Trophoblast cell (in vitro differentiated cells and primary cell): Measurements from ENCODE around the gene BRD1.

Experiments
- DNase-seq, 2 donors: peaks; one replicate each; pipeline ENCODE4 v3.0.0-alpha.2; 2016
- H2AFZ ChIP-seq: 2 replicates; pipeline ENCODE4 v1.6.1; 2013; ENCODE audit warnings: low read length, moderate library complexity, mild to moderate bottlenecking; ENCODE audit not compliant: insufficient read depth, poor library complexity
- H2AK5ac ChIP-seq: 2 replicates; pipeline ENCODE4 v1.6.1; 2013; ENCODE audit warnings: mild to moderate bottlenecking, low read length
- H2BK120ac ChIP-seq: 2 replicates; pipeline ENCODE4 v1.6.1; 2013; ENCODE audit warnings: low read length, mild to moderate bottlenecking, moderate library complexity; ENCODE audit not compliant: insufficient read depth, poor library complexity
- H2BK12ac ChIP-seq: 2 replicates; pipeline ENCODE4 v1.6.1; 2013; ENCODE audit warnings: mild to moderate bottlenecking, low read length, moderate library complexity
- H2BK5ac ChIP-seq: 2 replicates; pipeline ENCODE4 v1.6.1; 2013; ENCODE audit warnings: low read length, low read depth, moderate library complexity, mild to moderate bottlenecking; ENCODE audit not compliant: poor library complexity
- H3K14ac ChIP-seq: 2 replicates; pipeline ENCODE4 v1.6.1; 2013; ENCODE audit warnings: mild to moderate bottlenecking, low read length
- H3K18ac ChIP-seq: 2 replicates; pipeline ENCODE4 v1.6.1; 2013; ENCODE audit warnings: mild to moderate bottlenecking, low read length
- H3K23ac ChIP-seq: 2 replicates; pipeline ENCODE4 v1.6.1; 2013; ENCODE audit warnings: low read length
- H3K27ac ChIP-seq: 2 replicates; pipeline ENCODE4 v1.5.1; 2013; ENCODE audit warnings: low read depth, mild to moderate bottlenecking, inconsistent platforms, low read length, moderate library complexity
- H3K27me3 ChIP-seq: 2 replicates; pipeline ENCODE4 v1.6.1; 2013; ENCODE audit warnings: inconsistent platforms, mild to moderate bottlenecking, low read length, moderate library complexity; ENCODE audit not compliant: insufficient read depth
- H3K36me3 ChIP-seq, 2 experiments: 1 replicate in 1 of 2; 2 replicates in 1 of 2; pipeline ENCODE4 v1.6.1; 2013; ENCODE audit warnings: low read length in 2 of 2, mild to moderate bottlenecking in 2 of 2, moderate library complexity in 1 of 2; ENCODE audit not compliant: insufficient read depth in 2 of 2, control insufficient read depth in 1 of 2
- H3K4ac ChIP-seq: 2 replicates; pipeline ENCODE4 v1.6.1; 2013; ENCODE audit warnings: low read depth, mild to moderate bottlenecking, low read length, moderate library complexity
- H3K4me1 ChIP-seq, 2 experiments: 1 replicate in 1 of 2; 2 replicates in 1 of 2; pipeline ENCODE4 v1.6.1; 2013; ENCODE audit warnings: low read length in 2 of 2, mild to moderate bottlenecking in 2 of 2, moderate library complexity in 1 of 2; ENCODE audit not compliant: insufficient read depth in 2 of 2, control insufficient read depth in 1 of 2
- H3K4me2 ChIP-seq: 2 replicates; pipeline ENCODE4 v1.6.1; 2013; ENCODE audit warnings: inconsistent platforms, mild to moderate bottlenecking, low read length, moderate library complexity
- H3K4me3 ChIP-seq: 2 replicates; pipeline ENCODE4 v1.5.1; 2013; ENCODE audit warnings: mild to moderate bottlenecking, low read depth, low read length, inconsistent platforms
- H3K79me1 ChIP-seq: one replicate; pipeline ENCODE4 v1.6.1; 2013; ENCODE audit warnings: low read length
- H3K79me2 ChIP-seq: 2 replicates; pipeline ENCODE4 v1.6.1; 2013; ENCODE audit warnings: low read length, mild to moderate bottlenecking; ENCODE audit not compliant: control insufficient read depth, insufficient read depth, poor library complexity
- H3K9ac ChIP-seq: 2 replicates; pipeline ENCODE4 v1.6.1; 2013; ENCODE audit warnings: mild to moderate bottlenecking, low read length
- H3K9me3 ChIP-seq: 2 replicates; pipeline ENCODE4 v1.6.1; 2013; ENCODE audit warnings: low read depth, mild to moderate bottlenecking, control low read depth, inconsistent platforms, low read length; ENCODE audit not compliant: insufficient read depth
- H4K12ac ChIP-seq: 2 replicates; pipeline ENCODE4 v1.6.1; 2013; ENCODE audit warnings: low read depth, mild to moderate bottlenecking, low read length, moderate library complexity
- H4K8ac ChIP-seq: 2 replicates; pipeline ENCODE4 v1.6.1; 2013; ENCODE audit warnings: low read depth, mild to moderate bottlenecking, low read length, moderate library complexity
- H4K91ac ChIP-seq: one replicate; pipeline ENCODE4 v1.6.1; 2013; ENCODE audit warnings: low read depth, mild to moderate bottlenecking, low read length, moderate library complexity
- WGBS: extraction: QIAGEN DNeasy Blood & Tissue Kit; methylation state at CpG from one replicate; pipeline ENCODE4 v1.1.7; 2013; ENCODE audit warnings: missing lambda C conversion rate; ENCODE audit not compliant: insufficient read length, insufficient coverage; ENCODE audit errors: extremely low coverage; 5-methylcytosine and 5-hydroxymethylcytosine counted together

The BRD1 gene

DNA sequence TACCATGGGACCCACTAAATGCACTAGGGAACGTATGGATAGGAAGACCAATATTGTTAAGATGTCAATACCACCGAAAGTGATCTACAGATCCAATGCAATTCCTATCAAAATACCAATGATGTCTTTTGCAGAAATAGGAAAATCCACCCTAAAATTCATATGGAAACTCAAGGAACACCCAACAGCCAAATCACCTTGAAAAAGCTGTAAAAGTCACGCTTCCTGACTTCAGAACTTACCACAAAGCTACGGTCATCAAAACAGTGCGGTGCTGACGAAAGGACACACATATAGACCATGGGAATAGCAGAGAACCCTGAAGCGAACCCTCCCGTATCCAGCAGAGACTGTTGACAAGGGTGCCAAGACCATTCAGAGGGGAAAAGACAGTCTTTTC lies 20.5 kb downstream of the BRD1 start:
- H3K4me2 ChIP-seq = no peak overlapping the region
- H2BK5ac ChIP-seq = no peak overlapping the region
- no peak overlapping the region for H2AFZ ChIP-seq
- H3K27ac ChIP-seq = no peak overlapping the region
- no peak overlapping the region for H4K12ac ChIP-seq
- H3K4me3 ChIP-seq = no peak overlapping the region
- no peak overlapping the region for H4K91ac ChIP-seq
- H3K79me2 ChIP-seq = peaks cover 22% of the 10 kb centered on the region
- H3K4ac ChIP-seq = peak overlapping the region; percentile 57
- H2AK5ac ChIP-seq = no peak overlapping the region
- no peak overlapping the region for H3K14ac ChIP-seq
- no peaks in the 10 kb centered on the region for H3K27me3 ChIP-seq
- H2BK12ac ChIP-seq = no peak overlapping the region
- H3K18ac ChIP-seq = no peak overlapping the region
- H3K4me1 ChIP-seq = no peaks in the 10 kb centered on the region
- peaks cover 2% of the 10 kb centered on the region for H3K9me3 ChIP-seq
- no CpG with 5 or more reads among the region's 8 CpGs for WGBS
- H2BK120ac ChIP-seq = no peak overlapping the region
- H4K8ac ChIP-seq = no peak overlapping the region
- DNase-seq = no peak
- H3K23ac ChIP-seq = no peak overlapping the region
- no peaks in the 10 kb centered on the region for H3K79me1 ChIP-seq
- H3K9ac ChIP-seq = no peak overlapping the region
- H3K36me3 ChIP-seq = peaks cover 27 to 31% of the 10 kb centered on the region in 2 experiments

DNA sequence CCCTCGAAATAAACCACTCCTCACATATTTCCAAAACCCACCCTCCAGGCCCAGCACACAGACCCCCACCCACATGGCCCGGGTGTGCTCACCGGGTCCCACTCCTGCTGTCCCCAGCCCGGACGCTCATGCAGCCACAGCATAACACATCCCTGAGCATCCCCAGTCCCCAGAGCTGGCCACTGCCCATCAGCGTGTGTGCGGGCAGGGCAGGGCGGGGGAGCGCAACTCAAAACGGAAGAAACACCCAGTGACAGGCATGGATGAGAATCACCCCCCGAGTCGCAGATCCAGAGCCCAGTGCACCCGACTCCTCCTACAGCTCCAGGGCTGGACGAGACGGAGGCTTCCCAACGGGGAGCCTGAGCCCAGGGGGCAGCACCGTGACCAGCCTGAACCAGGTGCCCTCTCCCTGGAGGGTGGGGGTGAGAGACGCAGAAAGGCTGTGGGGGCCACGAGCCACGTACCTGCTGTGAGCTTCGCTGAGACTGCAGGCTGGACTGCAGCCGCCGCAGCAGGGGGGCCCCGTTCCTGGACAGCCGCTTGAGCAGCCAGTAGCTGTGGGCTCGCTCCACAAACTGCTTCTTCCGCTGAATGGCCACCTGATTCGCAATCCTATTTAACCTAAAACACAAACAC lies 23.8 kb downstream of the BRD1 start:
- H4K12ac ChIP-seq = no peak overlapping the region
- no peaks in the 10 kb centered on the region for H3K79me1 ChIP-seq
- no peak overlapping the region for H3K18ac ChIP-seq
- no peak overlapping the region for H3K23ac ChIP-seq
- H4K8ac ChIP-seq = no peak overlapping the region
- no peaks in the 10 kb centered on the region for H3K4me1 ChIP-seq
- no peak overlapping the region for H3K9ac ChIP-seq
- no peak overlapping the region for H3K4me2 ChIP-seq
- H2BK12ac ChIP-seq = no peak overlapping the region
- H3K4ac ChIP-seq = peak overlapping the region; percentile 50
- no peak overlapping the region for H4K91ac ChIP-seq
- H3K9me3 ChIP-seq = peaks cover 2% of the 10 kb centered on the region
- no peak overlapping the region for H2BK120ac ChIP-seq
- H3K27ac ChIP-seq = no peak overlapping the region
- no peaks in the 10 kb centered on the region for H3K27me3 ChIP-seq
- peaks cover 54 to 55% of the 10 kb centered on the region in 2 experiments for H3K36me3 ChIP-seq
- H3K79me2 ChIP-seq = peaks cover 26% of the 10 kb centered on the region
- no peak overlapping the region for H2AK5ac ChIP-seq
- H3K14ac ChIP-seq = no peak overlapping the region
- no peak overlapping the region for H2BK5ac ChIP-seq
- WGBS = no CpG with 5 or more reads among the region's 28 CpGs
- H3K4me3 ChIP-seq = no peak overlapping the region
- H2AFZ ChIP-seq = no peak overlapping the region
- no peak for DNase-seq

DNA sequence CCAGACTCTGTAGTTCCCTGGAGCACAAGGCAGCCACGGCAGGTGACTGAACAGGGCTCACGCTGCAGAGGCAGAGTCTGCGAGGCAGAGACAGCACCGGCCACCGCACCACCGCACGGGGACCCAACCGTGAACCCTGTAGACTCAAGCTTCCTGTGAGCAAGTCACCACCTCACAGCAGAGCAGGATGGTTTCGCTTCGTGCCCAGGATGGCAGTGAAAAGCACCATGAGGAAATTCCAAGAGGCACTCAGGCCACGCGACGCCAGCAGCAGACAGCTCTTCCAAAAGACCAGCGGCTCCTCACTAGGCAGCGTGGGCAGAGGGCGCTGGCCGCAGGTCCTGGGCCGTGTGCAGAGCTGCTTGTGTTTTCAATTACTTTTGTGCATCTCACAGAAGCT lies 24.5 kb downstream of the BRD1 start:
- peaks cover 2% of the 10 kb centered on the region for H3K9me3 ChIP-seq
- H2BK120ac ChIP-seq = no peak overlapping the region
- no peak overlapping the region for H3K4me3 ChIP-seq
- no peak overlapping the region for H3K27ac ChIP-seq
- no peak overlapping the region for H2BK5ac ChIP-seq
- H2BK12ac ChIP-seq = no peak overlapping the region
- no peaks in the 10 kb centered on the region for H3K27me3 ChIP-seq
- peaks cover 24% of the 10 kb centered on the region for H3K79me2 ChIP-seq
- H3K4me1 ChIP-seq = no peaks in the 10 kb centered on the region
- no peak overlapping the region for H3K14ac ChIP-seq
- no CpG with 5 or more reads among the region's 18 CpGs for WGBS
- H3K23ac ChIP-seq = no peak overlapping the region
- no peak overlapping the region for H4K91ac ChIP-seq
- H3K4me2 ChIP-seq = no peak overlapping the region
- no peak for DNase-seq
- H4K12ac ChIP-seq = no peak overlapping the region
- H2AFZ ChIP-seq = no peak overlapping the region
- no peak overlapping the region for H3K18ac ChIP-seq
- no peaks in the 10 kb centered on the region for H3K79me1 ChIP-seq
- no peak overlapping the region for H2AK5ac ChIP-seq
- peak overlapping the region; percentile 57 for H3K4ac ChIP-seq
- H3K9ac ChIP-seq = no peak overlapping the region
- H3K36me3 ChIP-seq = peaks cover 60 to 62% of the 10 kb centered on the region in 2 experiments
- H4K8ac ChIP-seq = no peak overlapping the region

DNA sequence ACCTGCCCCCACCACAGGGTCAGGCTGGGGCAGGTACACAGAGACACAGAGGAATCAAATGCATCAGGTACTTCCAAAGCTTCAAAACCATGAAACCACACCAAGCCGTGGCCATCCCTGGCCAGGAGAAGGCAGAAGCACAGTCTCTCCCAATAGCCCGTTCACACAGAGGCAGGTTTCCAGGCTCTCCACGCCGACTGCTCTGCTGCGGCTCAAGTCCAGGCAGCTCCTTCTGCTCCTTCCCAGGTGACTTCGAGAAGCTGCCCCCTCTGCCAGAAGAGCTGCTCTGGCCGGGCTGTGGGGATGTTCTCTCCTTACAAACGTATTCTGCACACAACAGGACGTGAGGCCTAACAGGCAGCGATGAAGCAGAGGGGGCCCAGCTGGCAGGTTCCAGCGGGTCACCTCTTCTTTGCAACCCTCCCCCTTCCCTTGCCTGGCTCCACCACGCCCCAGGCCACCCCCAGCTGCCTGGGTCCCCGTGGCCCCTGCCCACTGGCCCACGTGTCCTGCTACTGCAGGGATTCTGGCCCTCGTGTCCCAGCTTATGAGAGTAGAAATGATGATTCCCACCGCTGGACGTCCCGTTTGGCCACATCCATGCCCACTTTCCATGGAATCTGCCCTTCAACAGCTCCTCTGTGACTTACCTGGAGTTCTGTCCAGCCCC lies 26.1 kb downstream of the BRD1 start:
- Histone ChIP-seq H4K8ac (no peak overlapping the region), H3K4me2 (no peak overlapping the region), H2BK5ac (no peak overlapping the region), H2BK120ac (no peak overlapping the region), H3K4me1 (no peaks in the 10 kb centered on the region), H3K36me3 (peaks cover 74% of the 10 kb centered on the region in 2 experiments), H3K79me1 (no peaks in the 10 kb centered on the region), H3K23ac (no peak overlapping the region), H3K4ac (peak overlapping the region; percentile 13), H2BK12ac (no peak overlapping the region), H3K14ac (no peak overlapping the region), H2AK5ac (no peak overlapping the region), H3K18ac (no peak overlapping the region), H3K4me3 (no peak overlapping the region), H3K27me3 (no peaks in the 10 kb centered on the region), H2AFZ (no peak overlapping the region), H4K91ac (no peak overlapping the region), H3K9me3 (no peaks in the 10 kb centered on the region), H3K27ac (no peak overlapping the region), H4K12ac (no peak overlapping the region), H3K9ac (no peak overlapping the region), H3K79me2 (peaks cover 20% of the 10 kb centered on the region)
- WGBS = no CpG with 5 or more reads among the region's 18 CpGs
- no peak for DNase-seq
